MCF 10A (cell line): ENCODE measurements around the gene CALD1. TPM values are rescaled to one million over a fixed set of nuclear protein-coding genes. Genes with fewer than 3 reads are reported as not detected.

Source experiments
- BruUV-seq: library from RNA; stranded (reverse); fragments of 400-500 nt; replicated peaks from 2 replicates; lab custom pipeline; 2021; lab: Mats Ljungman, UMichigan
- CTCF ChIA-PET: fragments of 300-600 bp; sonication (Branson Sonifier 250); formaldehyde crosslinking; extraction: SDS; loops from one replicate; lab custom pipeline; 2021; ENCODE audit warnings: antibody characterized with exemption, inconsistent platforms; lab: Yijun Ruan, JAX
- POLR2A ChIA-PET: fragments of 300-600, 350-650 bp; sonication (Branson Sonifier 250); formaldehyde crosslinking; extraction: SDS; loops from one replicate; lab custom pipeline; 2020; ENCODE audit warnings: antibody characterized with exemption, inconsistent platforms; lab: Yijun Ruan, JAX
- DNase-seq: peaks from one replicate; pipeline ENCODE4 v3.0.0-alpha.2; 2018; ENCODE audit not compliant: unreplicated experiment
- H3K27ac Mint-ChIP-seq: one replicate; pipeline ENCODE4 v1.8.0; 2022; ENCODE audit warnings: mild to moderate bottlenecking, low read depth, mixed read lengths; ENCODE audit not compliant: unreplicated experiment
- H3K27me3 Mint-ChIP-seq: one replicate; pipeline ENCODE4 v1.8.0; 2022; ENCODE audit warnings: mixed read lengths; ENCODE audit not compliant: insufficient read depth, unreplicated experiment
- H3K36me3 Mint-ChIP-seq: one replicate; pipeline ENCODE4 v1.8.0; 2022; ENCODE audit warnings: mild to moderate bottlenecking, moderate library complexity, mixed read lengths; ENCODE audit not compliant: insufficient read depth, unreplicated experiment
- H3K4me1 Mint-ChIP-seq: one replicate; pipeline ENCODE4 v1.8.0; 2022; ENCODE audit warnings: mixed read lengths; ENCODE audit not compliant: insufficient read depth, unreplicated experiment
- H3K4me3 Mint-ChIP-seq: one replicate; pipeline ENCODE4 v1.8.0; 2022; ENCODE audit warnings: mild to moderate bottlenecking, moderate library complexity, mixed read lengths; ENCODE audit not compliant: unreplicated experiment
- H3K9me3 Mint-ChIP-seq: one replicate; pipeline ENCODE4 v1.8.0; 2022; ENCODE audit warnings: mixed read lengths; ENCODE audit not compliant: unreplicated experiment
- CTCF ChIP-seq: fragments of 200-600 bp; IDR thresholded peaks from one replicate; pipeline ENCODE4 v1.8.0; 2022; ENCODE audit warnings: antibody characterized with exemption, mild to moderate bottlenecking; ENCODE audit not compliant: unreplicated experiment
- intact Hi-C: fragments of 100-400 bp; cut with micrococcal nuclease; formaldehyde crosslinking; loops from 2 replicates; pipeline ENCODE4 v1.14.1; 2022
- total RNA-seq: library from RNA; stranded (reverse); gene quantifications from 2 replicates; pipeline ENCODE4 v1.2.3, GENCODE V29; 2022

The CALD1 gene
- total RNA-seq, 1 experiment from 2014 or later, result 183 TPM

GRCh38 chr7:134866617-134867016 lies 87.2 kb downstream of the CALD1 start:
- Mint-ChIP-seq H3K4me3 (no peak overlapping the region), H3K9me3 (no peaks in the 10 kb centered on the region), H3K27me3 (no peaks in the 10 kb centered on the region), H3K36me3 (peaks cover 10% of the 10 kb centered on the region), H3K27ac (no peak overlapping the region), H3K4me1 (peaks cover 8% of the 10 kb centered on the region)
- BruUV-seq, result no TSS peak
- ChIA-PET POLR2A (interaction anchor here (0.8 kb wide), 1 partner anchor 216 kb away, joined by 3 read pairs; no protein-coding TSS in a partner anchor), CTCF (no interaction called here)
- no peak for DNase-seq
- no peak for TF ChIP-seq CTCF
- intact Hi-C loops, result no loop called here

GRCh38 chr7:134870156-134870555 lies 90.7 kb downstream of the CALD1 start:
- ChIA-PET POLR2A (no interaction called here), CTCF (interaction anchor here (0.6 kb wide), 1 partner anchor 258 kb away, joined by 4 read pairs; no protein-coding TSS in a partner anchor)
- DNase-seq, result no peak
- no peak for TF ChIP-seq CTCF
- peaks cover 9% of the 10 kb centered on the region for H3K4me1 Mint-ChIP-seq
- no peaks in the 10 kb centered on the region for H3K9me3 Mint-ChIP-seq
- H3K4me3 Mint-ChIP-seq, result no peak overlapping the region
- no peaks in the 10 kb centered on the region for H3K27me3 Mint-ChIP-seq
- no TSS peak for BruUV-seq
- H3K36me3 Mint-ChIP-seq, result peaks cover 10% of the 10 kb centered on the region
- H3K27ac Mint-ChIP-seq, result no peak overlapping the region
- intact Hi-C loops, result no loop called here

- H3K9me3 Mint-ChIP-seq, result no peaks in the 10 kb centered on the region
- CTCF ChIA-PET, result no interaction called here
- peaks cover 10% of the 10 kb centered on the region for H3K36me3 Mint-ChIP-seq
These were observed 91.3 kb downstream of the CALD1 start for GRCh38 chr7:134870781-134871180.

GRCh38 chr7:134873253-134873652 lies 93.8 kb downstream of the CALD1 start:
- CTCF ChIA-PET, result interaction anchor here (0.6 kb wide), 1 partner anchor 55 kb away, joined by 7 read pairs; no protein-coding TSS in a partner anchor

More at GRCh38 chr7:134870781-134871180, 91.3 kb downstream of the CALD1 start:
- H3K27me3 Mint-ChIP-seq, result no peaks in the 10 kb centered on the region
- DNase-seq, result no peak
- H3K4me3 Mint-ChIP-seq, result no peak overlapping the region
- POLR2A ChIA-PET, result no interaction called here
- H3K4me1 Mint-ChIP-seq, result peaks cover 8% of the 10 kb centered on the region
- BruUV-seq, result no TSS peak
- TF ChIP-seq CTCF, result no peak
- H3K27ac Mint-ChIP-seq, result no peak overlapping the region
- intact Hi-C loops, result no loop called here

More at GRCh38 chr7:134873253-134873652, 93.8 kb downstream of the CALD1 start:
- Mint-ChIP-seq H3K4me3 (no peak overlapping the region), H3K4me1 (peaks cover 11% of the 10 kb centered on the region), H3K27ac (no peak overlapping the region), H3K27me3 (no peaks in the 10 kb centered on the region), H3K9me3 (no peaks in the 10 kb centered on the region), H3K36me3 (no peaks in the 10 kb centered on the region)
- BruUV-seq, result no TSS peak
- no peak for DNase-seq
- no peak for TF ChIP-seq CTCF
- POLR2A ChIA-PET, result interaction anchor here (0.6 to 0.7 kb wide), 2 partner anchors 46 to 61 kb away, joined by 3 to 4 read pairs; no protein-coding TSS in a partner anchor
- intact Hi-C loops, result no loop called here
